ENCODE data around the gene SHLD2. TPM values are rescaled to one million over a fixed set of nuclear protein-coding genes. Genes with fewer than 3 reads are reported as not detected.
A peak's percentile ranks its signal among the peaks of the same experiment; 100 is the strongest.

The SHLD2 gene
- total RNA-seq, 1 experiment from 2014 or later, result 27.6 TPM

DNA sequence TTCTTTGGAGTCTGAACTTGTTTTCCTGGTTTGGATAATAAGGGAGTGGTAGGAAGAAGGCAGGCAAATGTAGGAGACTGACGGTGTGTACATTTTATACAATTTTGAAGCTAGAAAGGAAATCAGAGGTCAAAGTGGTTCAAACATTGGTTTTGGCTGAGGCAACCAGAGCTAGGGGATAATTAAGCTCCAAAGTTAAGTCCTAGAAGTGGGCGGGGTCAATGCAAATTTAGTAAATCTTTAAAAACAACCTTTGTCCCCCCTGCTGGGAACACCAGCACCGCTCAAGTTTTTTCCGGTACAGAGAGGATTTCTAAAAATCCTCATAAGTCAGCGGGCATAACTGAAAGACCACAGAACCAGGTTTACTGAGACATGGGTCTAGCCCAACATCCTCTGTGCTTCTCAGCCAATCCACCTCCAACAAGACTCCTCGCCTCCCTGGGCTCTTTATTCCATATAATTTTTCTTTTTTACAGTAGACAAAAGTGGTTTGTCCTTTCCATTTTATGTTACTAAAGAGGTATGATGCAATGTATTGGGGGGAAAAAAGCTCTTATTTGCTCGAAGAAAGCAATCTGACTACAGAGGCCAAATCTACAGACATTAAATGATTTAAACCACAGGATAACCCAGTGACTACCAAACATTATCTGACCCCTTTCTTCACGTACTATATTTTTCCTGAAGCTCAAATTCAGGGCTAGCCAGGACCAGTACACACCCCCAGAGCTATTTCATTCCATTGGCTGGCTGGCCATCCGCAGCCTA, 2.0 kb upstream of the SHLD2 start:
- POLR2A ChIA-PET, result interaction anchor here (0.5 to 1.9 kb wide), 5 partner anchors 10 to 123 kb away, joined by 3 to 5 read pairs (median 3); no protein-coding TSS in a partner anchor
- Mint-ChIP-seq H3K9me3 (no peaks in the 10 kb centered on the region), H3K27ac (peak overlapping the region; percentile 94), H3K4me3 (peak overlapping the region; percentile 90), H3K36me3 (0 out of 2 replicates have a peak, but pooled peaks cover 5% of the 10 kb centered on the region), H3K4me1 (peaks cover 40% of the 10 kb centered on the region), H3K27me3 (ENCODE audit: low read depth) (no peaks in the 10 kb centered on the region)
- ATAC-seq (no peak), DNase-seq (ENCODE audit: low spot score) (peak; percentile 61)
- CTCF ChIA-PET, result interaction anchor here (0.6 to 3.0 kb wide), 4 partner anchors 51 to 154 kb away, joined by 4 to 16 read pairs (median 6); no protein-coding TSS in a partner anchor
- TF ChIP-seq OVOL2 (CRISPR knock-in tag; IDR thresholded peaks at IDR 0.05; ENCODE audit: borderline replicate concordance), result no peak
- peak; percentile 75 for TF ChIP-seq GABPB1 (CRISPR knock-in tag; IDR thresholded peaks at IDR 0.05)

DNA sequence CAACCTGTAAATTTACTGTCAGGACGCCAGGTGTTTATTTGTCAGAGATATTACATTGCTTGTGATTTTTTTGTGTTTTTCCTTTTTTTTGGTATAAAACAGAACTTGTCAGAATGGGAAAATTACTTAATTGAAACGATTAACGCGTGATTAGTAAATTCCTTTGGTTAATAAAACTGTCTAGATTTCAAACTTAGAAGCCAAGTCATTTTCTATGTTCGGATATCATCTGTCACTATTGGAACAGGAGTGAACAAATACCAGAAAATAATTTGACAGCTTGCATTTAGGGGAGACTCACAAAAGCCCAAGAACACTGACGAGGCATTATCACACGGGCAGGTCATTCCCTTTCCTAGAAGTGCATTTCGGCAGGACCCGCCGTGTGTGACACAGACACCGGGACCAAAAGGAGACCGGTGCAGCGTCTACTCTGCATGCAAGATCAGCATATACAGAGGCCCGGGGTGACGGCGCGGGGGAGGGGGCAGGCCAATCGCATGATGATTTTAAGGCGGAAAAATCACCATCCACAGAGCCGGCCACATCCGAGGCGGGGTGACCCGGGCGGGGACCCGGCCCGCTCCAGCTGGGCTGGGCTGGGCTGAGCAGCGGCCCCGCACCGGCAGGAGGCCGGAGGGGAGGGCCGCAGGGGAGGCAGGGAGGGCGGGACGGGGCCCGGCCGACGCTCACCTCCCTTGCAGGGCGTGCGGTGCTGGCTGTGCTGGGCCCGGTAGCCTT, 1.2 kb upstream of the SHLD2 start:
- H3K4me3 Mint-ChIP-seq, result peak overlapping the region; percentile 90
- no peaks in the 10 kb centered on the region for H3K27me3 Mint-ChIP-seq (ENCODE audit: low read depth)
- ATAC-seq (peak; percentile 16), DNase-seq (ENCODE audit: low spot score) (peak; percentile 61)
- ChIA-PET POLR2A (interaction anchor here (1.9 kb wide), 1 partner anchor 10 kb away, joined by 5 read pairs; no protein-coding TSS in a partner anchor), CTCF (interaction anchor here (0.6 to 3.0 kb wide), 4 partner anchors 52 to 155 kb away, joined by 4 to 16 read pairs (median 6); no protein-coding TSS in a partner anchor)
- H3K27ac Mint-ChIP-seq, result peak overlapping the region; percentile 94
- TF ChIP-seq, protein P1, sequence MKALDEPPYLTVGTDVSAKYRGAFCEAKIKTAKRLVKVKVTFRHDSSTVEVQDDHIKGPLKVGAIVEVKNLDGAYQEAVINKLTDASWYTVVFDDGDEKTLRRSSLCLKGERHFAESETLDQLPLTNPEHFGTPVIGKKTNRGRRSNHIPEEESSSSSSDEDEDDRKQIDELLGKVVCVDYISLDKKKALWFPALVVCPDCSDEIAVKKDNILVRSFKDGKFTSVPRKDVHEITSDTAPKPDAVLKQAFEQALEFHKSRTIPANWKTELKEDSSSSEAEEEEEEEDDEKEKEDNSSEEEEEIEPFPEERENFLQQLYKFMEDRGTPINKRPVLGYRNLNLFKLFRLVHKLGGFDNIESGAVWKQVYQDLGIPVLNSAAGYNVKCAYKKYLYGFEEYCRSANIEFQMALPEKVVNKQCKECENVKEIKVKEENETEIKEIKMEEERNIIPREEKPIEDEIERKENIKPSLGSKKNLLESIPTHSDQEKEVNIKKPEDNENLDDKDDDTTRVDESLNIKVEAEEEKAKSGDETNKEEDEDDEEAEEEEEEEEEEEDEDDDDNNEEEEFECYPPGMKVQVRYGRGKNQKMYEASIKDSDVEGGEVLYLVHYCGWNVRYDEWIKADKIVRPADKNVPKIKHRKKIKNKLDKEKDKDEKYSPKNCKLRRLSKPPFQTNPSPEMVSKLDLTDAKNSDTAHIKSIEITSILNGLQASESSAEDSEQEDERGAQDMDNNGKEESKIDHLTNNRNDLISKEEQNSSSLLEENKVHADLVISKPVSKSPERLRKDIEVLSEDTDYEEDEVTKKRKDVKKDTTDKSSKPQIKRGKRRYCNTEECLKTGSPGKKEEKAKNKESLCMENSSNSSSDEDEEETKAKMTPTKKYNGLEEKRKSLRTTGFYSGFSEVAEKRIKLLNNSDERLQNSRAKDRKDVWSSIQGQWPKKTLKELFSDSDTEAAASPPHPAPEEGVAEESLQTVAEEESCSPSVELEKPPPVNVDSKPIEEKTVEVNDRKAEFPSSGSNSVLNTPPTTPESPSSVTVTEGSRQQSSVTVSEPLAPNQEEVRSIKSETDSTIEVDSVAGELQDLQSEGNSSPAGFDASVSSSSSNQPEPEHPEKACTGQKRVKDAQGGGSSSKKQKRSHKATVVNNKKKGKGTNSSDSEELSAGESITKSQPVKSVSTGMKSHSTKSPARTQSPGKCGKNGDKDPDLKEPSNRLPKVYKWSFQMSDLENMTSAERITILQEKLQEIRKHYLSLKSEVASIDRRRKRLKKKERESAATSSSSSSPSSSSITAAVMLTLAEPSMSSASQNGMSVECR (CRISPR knock-in tag; IDR thresholded peaks at IDR 0.05; ENCODE audit: borderline replicate concordance), result no peak
- TF ChIP-seq FOXK1 (CRISPR knock-in tag; IDR thresholded peaks at IDR 0.05), result no peak
- TF ChIP-seq KAT7 (CRISPR knock-in tag; IDR thresholded peaks at IDR 0.05; ENCODE audit: borderline replicate concordance), result peak; percentile 83; the same call in 1 of the 2 replicates
- 0 out of 2 replicates have a peak, but pooled peaks have one; percentile 4 for TF ChIP-seq NFYB (CRISPR knock-in tag; conservative IDR thresholded peaks at IDR 0.05; ENCODE audit: low read depth)
- TF ChIP-seq, protein P2, sequence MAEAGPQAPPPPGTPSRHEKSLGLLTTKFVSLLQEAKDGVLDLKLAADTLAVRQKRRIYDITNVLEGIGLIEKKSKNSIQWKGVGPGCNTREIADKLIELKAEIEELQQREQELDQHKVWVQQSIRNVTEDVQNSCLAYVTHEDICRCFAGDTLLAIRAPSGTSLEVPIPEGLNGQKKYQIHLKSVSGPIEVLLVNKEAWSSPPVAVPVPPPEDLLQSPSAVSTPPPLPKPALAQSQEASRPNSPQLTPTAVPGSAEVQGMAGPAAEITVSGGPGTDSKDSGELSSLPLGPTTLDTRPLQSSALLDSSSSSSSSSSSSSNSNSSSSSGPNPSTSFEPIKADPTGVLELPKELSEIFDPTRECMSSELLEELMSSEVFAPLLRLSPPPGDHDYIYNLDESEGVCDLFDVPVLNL (CRISPR knock-in tag; IDR thresholded peaks at IDR 0.05; ENCODE audit: borderline replicate concordance, low read depth), result 0 out of 2 replicates have a peak, but pooled peaks have one; percentile 13
- TF ChIP-seq CREB1 (CRISPR knock-in tag; IDR thresholded peaks at IDR 0.05), result peak; percentile 63; the same call in 1 of the 2 replicates
- TF ChIP-seq, protein P3, sequence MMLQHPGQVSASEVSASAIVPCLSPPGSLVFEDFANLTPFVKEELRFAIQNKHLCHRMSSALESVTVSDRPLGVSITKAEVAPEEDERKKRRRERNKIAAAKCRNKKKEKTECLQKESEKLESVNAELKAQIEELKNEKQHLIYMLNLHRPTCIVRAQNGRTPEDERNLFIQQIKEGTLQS (CRISPR knock-in tag; conservative IDR thresholded peaks at IDR 0.05), result no peak
- no peak for TF ChIP-seq JAZF1 (CRISPR knock-in tag; IDR thresholded peaks at IDR 0.05)
- no peak for TF ChIP-seq TP53 (CRISPR knock-in tag; IDR thresholded peaks at IDR 0.05)
- no peak for TF ChIP-seq ESRRA (CRISPR knock-in tag; IDR thresholded peaks at IDR 0.05; ENCODE audit: borderline replicate concordance)
- TF ChIP-seq, protein P4, sequence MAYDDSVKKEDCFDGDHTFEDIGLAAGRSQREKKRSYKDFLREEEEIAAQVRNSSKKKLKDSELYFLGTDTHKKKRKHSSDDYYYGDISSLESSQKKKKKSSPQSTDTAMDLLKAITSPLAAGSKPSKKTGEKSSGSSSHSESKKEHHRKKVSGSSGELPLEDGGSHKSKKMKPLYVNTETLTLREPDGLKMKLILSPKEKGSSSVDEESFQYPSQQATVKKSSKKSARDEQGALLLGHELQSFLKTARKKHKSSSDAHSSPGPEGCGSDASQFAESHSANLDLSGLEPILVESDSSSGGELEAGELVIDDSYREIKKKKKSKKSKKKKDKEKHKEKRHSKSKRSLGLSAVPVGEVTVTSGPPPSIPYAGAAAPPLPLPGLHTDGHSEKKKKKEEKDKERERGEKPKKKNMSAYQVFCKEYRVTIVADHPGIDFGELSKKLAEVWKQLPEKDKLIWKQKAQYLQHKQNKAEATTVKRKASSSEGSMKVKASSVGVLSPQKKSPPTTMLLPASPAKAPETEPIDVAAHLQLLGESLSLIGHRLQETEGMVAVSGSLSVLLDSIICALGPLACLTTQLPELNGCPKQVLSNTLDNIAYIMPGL (CRISPR knock-in tag; IDR thresholded peaks at IDR 0.05), result peak; percentile 44; the same call in 1 of the 2 replicates
- H3K9me3 Mint-ChIP-seq, result no peaks in the 10 kb centered on the region
- H3K36me3 Mint-ChIP-seq, result 0 out of 2 replicates have a peak, but pooled peaks cover 5% of the 10 kb centered on the region
- H3K4me1 Mint-ChIP-seq, result peaks cover 40% of the 10 kb centered on the region

Data from WTC11 (cell line).